Dermis blood vessel endothelial cell (primary cell): ENCODE results near the gene KRT12. TPM values are rescaled to one million over a fixed set of nuclear protein-coding genes. Genes with fewer than 3 reads are reported as not detected.
"Not testable (repeated sequence)": the region's sequence is repeated elsewhere in the genome, so short reads cannot be mapped to it uniquely, and the experiment has no call there.

Experiments
- DNase-seq: peaks from one replicate; pipeline ENCODE4 v3.0.0; 2010
- total RNA-seq: library from RNA; depleted of rRNA; stranded (reverse); fragments of >200 nt; gene quantifications from 2 replicates; pipeline ENCODE4 v1.2.3, GENCODE V29; 2014

Gene KRT12
- total RNA-seq, 1 donor from 2014 or later = not detected

- DNase-seq = not testable (repeated sequence)
Observed at GRCh38 chr17:40814657-40815056, 52.4 kb downstream of the KRT12 start.

GRCh38 chr17:40813804-40814203 is 53.2 kb downstream of the KRT12 start:
- peak; percentile 33 for DNase-seq

GRCh38 chr17:40812639-40813038 is 54.4 kb downstream of the KRT12 start:
- DNase-seq = no peak

Other genes with a start within 250 kb of the KRT12 start
- 91.9 and 102 TPM in 2 replicates for gene SMARCE1, start 219.4 kb downstream of the KRT12 start, total RNA-seq
- gene KRT222, start 202.0 kb downstream of the KRT12 start, total RNA-seq = 0.34 and 0.79 TPM in 2 replicates
- not detected in 2 replicates for gene KRT24, start 163.5 kb downstream of the KRT12 start, total RNA-seq
- not detected in 2 replicates for gene KRT25, start 111.9 kb downstream of the KRT12 start, total RNA-seq
- not detected in 2 replicates for gene KRT26, start 95.0 kb downstream of the KRT12 start, total RNA-seq
- gene KRT27, start 84.7 kb downstream of the KRT12 start, total RNA-seq = not detected in 2 replicates
- not detected in 2 replicates for gene KRT28, start 67.3 kb downstream of the KRT12 start, total RNA-seq
- gene KRT10, start 44.6 kb downstream of the KRT12 start, total RNA-seq = 4.9 and 5.3 TPM in 2 replicates
- gene KRT20, start 18.0 kb upstream of the KRT12 start, total RNA-seq = not detected in 2 replicates
- gene KRT23, start 70.4 kb upstream of the KRT12 start, total RNA-seq = 0.47 and 1.9 TPM in 2 replicates
- gene KRT39, start 99.7 kb upstream of the KRT12 start, total RNA-seq = not detected in 2 replicates
- not detected in 2 replicates for gene KRT40, start 117.1 kb upstream of the KRT12 start, total RNA-seq
- not detected in 2 replicates for gene KRTAP3-3, start 126.9 kb upstream of the KRT12 start, total RNA-seq
- not detected in 2 replicates for gene KRTAP3-2, start 132.7 kb upstream of the KRT12 start, total RNA-seq
- gene KRTAP3-1, start 141.9 kb upstream of the KRT12 start, total RNA-seq = not detected in 2 replicates
- gene KRTAP1-5, start 160.0 kb upstream of the KRT12 start, total RNA-seq = not detected in 2 replicates
- gene KRTAP1-4, start 163.0 kb upstream of the KRT12 start, total RNA-seq = not detected in 2 replicates
- gene KRTAP1-3, start 167.7 kb upstream of the KRT12 start, total RNA-seq = not detected in 2 replicates
- not detected in 2 replicates for gene KRTAP1-1, start 174.2 kb upstream of the KRT12 start, total RNA-seq
- gene KRTAP2-1, start 180.1 kb upstream of the KRT12 start, total RNA-seq = not detected in 2 replicates
- not detected in 2 replicates for gene KRTAP2-2, start 188.0 kb upstream of the KRT12 start, total RNA-seq
- gene KRTAP2-3, start 192.9 kb upstream of the KRT12 start, total RNA-seq = not detected in 2 replicates
- gene KRTAP2-4, start 198.7 kb upstream of the KRT12 start, total RNA-seq = not detected in 2 replicates
- gene KRTAP4-7, start 216.9 kb upstream of the KRT12 start, total RNA-seq = not detected in 2 replicates
- gene KRTAP4-8, start 230.9 kb upstream of the KRT12 start, total RNA-seq = not detected in 2 replicates
- gene KRTAP4-16, start 235.0 kb upstream of the KRT12 start, total RNA-seq = not detected in 2 replicates
- not detected in 2 replicates for gene KRTAP4-9, start 238.2 kb upstream of the KRT12 start, total RNA-seq